Stimulated activated CD8-positive, alpha-beta memory T cell treated with anti-CD3 and anti-CD28 coated beads, Interleukin-12 subunit alpha, Interleukin-12 subunit beta, amount 100 ng/mL, for 24 hours (primary cell): ENCODE data around the gene SH2D3A.
A peak's percentile ranks its signal among the peaks of the same experiment; 100 is the strongest.
"Not testable (repeated sequence)": the region's sequence is repeated elsewhere in the genome, so short reads cannot be mapped to it uniquely, and the experiment has no call there.

Experiments used
- DNase-seq: peaks from one replicate; pipeline ENCODE4 v3.0.0-alpha.2; 2020; ENCODE audit errors: extremely low read depth

SH2D3A gene

GRCh38 chr19:6790194-6791128, 23.2 kb upstream of the SH2D3A start:
- DNase-seq, result no peak

GRCh38 chr19:6788896-6789295, 21.7 kb upstream of the SH2D3A start:
- DNase-seq, result no peak

GRCh38 chr19:6787393-6787792, 20.2 kb upstream of the SH2D3A start:
- DNase-seq, result no peak

- no peak for DNase-seq
Observed at GRCh38 chr19:6779206-6779605, 12.0 kb upstream of the SH2D3A start.

- DNase-seq, result no peak
Observed at GRCh38 chr19:6778386-6778785, 11.2 kb upstream of the SH2D3A start.

- no peak for DNase-seq
Observed at GRCh38 chr19:6777434-6777833, 10.2 kb upstream of the SH2D3A start.

- no peak for DNase-seq
Observed at GRCh38 chr19:6776999-6777398, 9.8 kb upstream of the SH2D3A start.

- not testable (repeated sequence) for DNase-seq
Observed at GRCh38 chr19:6776045-6776444, 8.8 kb upstream of the SH2D3A start.

- DNase-seq, result no peak
Observed at GRCh38 chr19:6774821-6775707, 7.8 kb upstream of the SH2D3A start.

GRCh38 chr19:6773323-6773931, 6.2 kb upstream of the SH2D3A start:
- DNase-seq, result no peak

- no peak for DNase-seq
Observed at GRCh38 chr19:6772866-6773322, 5.7 kb upstream of the SH2D3A start.

- DNase-seq, result peak; percentile 51
Observed at GRCh38 chr19:6772028-6772865, 5.0 kb upstream of the SH2D3A start, which contains the start of gene VAV1. TSS of gene VAV1 (plus strand) at chr19:6772708. CDS start at chr19:6772808, 100 bp downstream.

GRCh38 chr19:6771648-6772027, 4.4 kb upstream of the SH2D3A start:
- DNase-seq, result not testable (repeated sequence)

GRCh38 chr19:6769006-6769619, 1.9 kb upstream of the SH2D3A start:
- no peak for DNase-seq

GRCh38 chr19:6768236-6768785, 1.1 kb upstream of the SH2D3A start:
- DNase-seq, result no peak

- DNase-seq, result no peak
Observed at GRCh38 chr19:6767081-6767356, 216 bp downstream of the SH2D3A start.

GRCh38 chr19:6766357-6767080, 716 bp downstream of the SH2D3A start:
- no peak for DNase-seq

GRCh38 chr19:6765738-6766356, 1.4 kb downstream of the SH2D3A start:
- no peak for DNase-seq

GRCh38 chr19:6762253-6762797, 4.9 kb downstream of the SH2D3A start:
- DNase-seq, result not testable (repeated sequence)
